KOPT-K1 (cell line): ENCODE results near the gene ZBTB40.

Source experiments
- H3K27ac ChIP-seq: fragments of 200-600 bp; sonication (generic); 2 replicates; pipeline ENCODE4 v1.5.1; 2016; ENCODE audit warnings: antibody characterized with exemption, mild to moderate bottlenecking, low read depth, low read length; ENCODE audit not compliant: poor library complexity, severe bottlenecking
- H3K36me3 ChIP-seq: fragments of 200-600 bp; sonication (generic); 2 replicates; pipeline ENCODE4 v1.5.1; 2017; ENCODE audit warnings: antibody characterized with exemption, mild to moderate bottlenecking, low read length, moderate library complexity; ENCODE audit not compliant: insufficient read depth
- H3K9me3 ChIP-seq: fragments of 200-600 bp; sonication (generic); 2 replicates; pipeline ENCODE4 v1.5.1; 2017; ENCODE audit warnings: antibody characterized with exemption, low read length, mild to moderate bottlenecking; ENCODE audit not compliant: insufficient read depth, poor library complexity, severe bottlenecking

The ZBTB40 gene

DNA sequence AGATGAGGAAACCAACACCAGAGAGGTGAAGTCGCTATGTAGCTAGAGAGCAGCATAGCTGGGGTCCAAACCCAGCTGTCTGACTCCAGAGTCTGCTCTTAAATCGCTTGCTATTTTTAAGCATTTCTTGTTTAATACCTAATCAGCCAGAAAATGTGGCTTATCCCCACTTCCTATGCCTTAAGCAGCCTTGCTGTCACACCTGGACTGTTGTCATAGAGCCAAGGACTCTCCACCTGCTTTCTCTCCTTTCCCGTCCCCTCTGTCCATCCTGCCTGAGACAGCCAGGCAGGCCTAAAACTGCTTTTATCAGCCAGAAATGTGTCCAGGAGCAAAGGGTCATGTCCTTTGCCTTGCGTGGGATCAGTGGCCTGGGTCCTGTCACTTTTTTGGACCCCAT is 83.3 kb downstream of the ZBTB40 start:
- no peaks in the 10 kb centered on the region for H3K9me3 ChIP-seq
- no peak overlapping the region for H3K27ac ChIP-seq
- no peaks in the 10 kb centered on the region for H3K36me3 ChIP-seq

DNA sequence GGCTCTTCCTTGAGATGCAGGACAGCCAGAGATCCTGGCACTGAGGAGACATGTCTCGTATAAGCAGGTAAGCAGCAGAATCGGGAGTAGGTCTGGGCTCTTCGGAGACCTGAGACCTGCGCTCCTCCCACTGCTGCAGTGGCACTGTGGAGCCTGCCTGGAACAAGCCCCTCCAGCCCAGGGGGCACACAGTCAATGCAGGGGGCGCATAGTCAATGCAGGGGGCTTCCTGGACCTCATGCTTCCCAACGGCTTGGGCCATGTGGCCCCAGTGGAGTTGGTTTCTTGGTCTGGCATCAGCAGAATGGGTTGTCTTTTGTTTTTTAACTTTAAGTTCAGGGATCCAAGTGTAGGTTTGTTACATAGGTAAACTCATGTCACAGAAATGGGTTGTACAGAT is 83.7 kb downstream of the ZBTB40 start:
- Histone ChIP-seq H3K9me3 (no peaks in the 10 kb centered on the region), H3K27ac (no peak overlapping the region), H3K36me3 (no peaks in the 10 kb centered on the region)

DNA sequence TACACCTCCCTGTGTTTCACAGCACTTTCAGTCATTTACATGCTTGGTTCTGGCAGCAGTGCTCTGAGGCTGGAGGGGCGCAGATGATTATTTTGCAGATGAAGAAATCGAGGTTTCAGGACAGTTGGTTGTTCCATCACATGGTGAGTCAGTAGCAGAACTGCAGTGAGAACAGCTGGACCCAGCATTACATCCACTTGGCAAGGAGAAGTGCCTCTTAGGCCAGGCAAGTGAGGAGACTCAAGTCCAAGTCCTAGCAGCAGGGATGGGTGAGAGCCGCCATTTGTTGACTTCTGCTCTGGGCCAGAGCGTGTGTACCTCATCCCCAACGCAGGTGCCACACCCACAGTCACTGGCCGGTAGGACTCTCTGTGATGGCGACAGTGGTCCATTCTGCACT is 84.9 kb downstream of the ZBTB40 start:
- no peaks in the 10 kb centered on the region for H3K36me3 ChIP-seq
- no peak overlapping the region for H3K27ac ChIP-seq
- no peaks in the 10 kb centered on the region for H3K9me3 ChIP-seq

DNA sequence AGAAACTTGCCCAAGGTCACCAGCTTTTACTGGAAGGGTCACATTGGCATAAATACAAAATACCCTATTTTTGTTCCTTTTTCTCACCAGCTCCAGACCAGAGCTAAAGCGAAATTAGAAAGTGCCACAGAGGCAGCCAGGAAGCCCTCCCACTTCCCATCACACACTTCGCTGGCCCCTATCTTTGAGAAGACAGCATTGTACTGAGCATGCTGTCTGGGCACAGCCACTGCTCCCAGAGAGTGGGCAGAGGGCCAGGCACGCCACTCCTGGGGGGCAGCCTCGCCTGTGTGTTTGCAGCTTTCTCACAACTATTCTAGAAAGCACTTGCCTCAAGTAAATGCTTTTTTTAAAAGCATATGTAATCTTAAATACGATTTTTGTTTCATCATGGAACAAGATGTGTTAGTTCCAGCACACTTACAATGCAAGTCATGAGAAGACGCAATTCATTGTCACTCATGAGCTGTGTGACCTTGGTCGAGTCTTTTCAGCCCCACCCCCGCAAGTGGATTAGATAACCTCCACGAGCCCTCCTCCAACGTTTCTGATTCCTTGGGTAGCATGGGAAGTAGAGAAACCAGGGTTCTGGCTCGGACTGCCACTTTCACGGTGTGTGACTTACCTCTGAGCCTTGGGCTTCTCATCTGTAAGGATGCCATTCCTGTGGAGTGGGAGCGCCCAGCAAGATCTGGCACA is 85.9 kb downstream of the ZBTB40 start:
- Histone ChIP-seq H3K9me3 (no peaks in the 10 kb centered on the region), H3K36me3 (no peaks in the 10 kb centered on the region), H3K27ac (no peak overlapping the region)

DNA sequence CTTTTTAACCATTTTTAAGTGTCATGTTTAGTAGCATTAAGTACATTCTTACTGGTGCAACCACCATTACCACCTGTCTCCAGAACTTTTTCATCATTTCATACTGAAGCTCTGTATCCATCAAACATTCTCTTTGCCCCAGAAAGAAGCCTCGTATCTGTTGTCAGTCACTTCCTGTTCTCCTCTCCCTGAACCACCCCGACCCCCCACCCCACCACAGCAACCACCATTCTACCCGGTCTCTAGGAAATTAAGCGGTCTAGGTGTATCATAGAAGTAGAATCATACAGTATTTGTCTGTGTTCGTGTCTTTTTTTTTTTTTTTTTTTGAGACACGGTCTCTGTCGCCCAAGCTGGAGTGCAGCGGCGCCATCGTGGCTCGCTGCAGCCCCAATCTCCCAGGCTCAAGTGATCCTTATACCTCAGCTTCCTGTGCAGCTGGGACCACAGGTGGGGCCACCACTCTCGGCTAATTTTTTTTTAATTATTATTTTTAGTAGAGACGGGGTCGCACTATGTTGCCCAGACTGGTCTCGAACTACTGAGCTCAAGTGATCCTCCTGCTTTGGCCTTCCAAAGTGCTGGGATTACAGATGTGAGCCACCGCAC is 88.0 kb downstream of the ZBTB40 start:
- H3K9me3 ChIP-seq = no peaks in the 10 kb centered on the region
- H3K36me3 ChIP-seq = no peaks in the 10 kb centered on the region
- H3K27ac ChIP-seq = peak overlapping the region; percentile 26

DNA sequence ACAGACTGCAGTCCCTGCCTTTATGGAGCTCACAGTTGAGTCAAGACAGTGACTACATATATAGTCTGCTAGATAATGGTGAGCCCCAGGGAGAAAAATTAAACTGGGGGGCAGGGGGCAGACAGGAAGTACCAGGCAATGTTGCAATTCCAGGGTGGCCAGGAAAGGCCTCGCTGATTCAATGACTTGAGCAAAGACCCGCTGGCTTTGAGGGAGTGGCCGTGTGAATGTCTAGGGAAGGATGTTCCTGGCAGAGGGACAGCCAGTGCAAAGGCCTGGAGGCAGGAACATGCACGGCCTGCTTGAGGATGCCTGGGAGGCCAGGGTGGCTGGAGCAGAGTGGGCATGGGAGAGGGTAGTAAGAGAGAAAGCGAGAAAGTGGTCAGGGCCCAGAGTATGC is 88.7 kb downstream of the ZBTB40 start:
- Histone ChIP-seq H3K9me3 (no peaks in the 10 kb centered on the region), H3K27ac (no peak overlapping the region), H3K36me3 (no peaks in the 10 kb centered on the region)

DNA sequence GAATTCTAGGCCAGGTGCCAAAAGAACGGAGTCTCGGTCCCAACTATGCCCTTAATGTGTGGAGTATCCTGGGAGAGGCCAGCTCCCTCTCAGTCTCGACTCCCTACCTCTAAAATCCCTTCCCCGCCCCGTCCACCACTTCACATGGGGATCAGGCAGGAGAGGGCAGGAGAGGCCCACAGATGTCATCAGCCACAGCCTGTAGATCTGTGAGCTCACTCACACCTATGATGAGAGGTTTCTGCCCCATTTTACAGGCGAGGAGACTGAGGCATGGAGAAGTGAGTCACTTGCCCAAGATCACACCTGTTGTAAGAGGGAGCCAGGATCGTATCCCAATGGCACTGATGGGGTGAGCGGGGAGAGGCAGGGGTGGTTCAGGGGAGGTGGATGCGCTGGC is 91.2 kb downstream of the ZBTB40 start:
- no peaks in the 10 kb centered on the region for H3K9me3 ChIP-seq
- H3K27ac ChIP-seq = no peak overlapping the region
- H3K36me3 ChIP-seq = no peaks in the 10 kb centered on the region

DNA sequence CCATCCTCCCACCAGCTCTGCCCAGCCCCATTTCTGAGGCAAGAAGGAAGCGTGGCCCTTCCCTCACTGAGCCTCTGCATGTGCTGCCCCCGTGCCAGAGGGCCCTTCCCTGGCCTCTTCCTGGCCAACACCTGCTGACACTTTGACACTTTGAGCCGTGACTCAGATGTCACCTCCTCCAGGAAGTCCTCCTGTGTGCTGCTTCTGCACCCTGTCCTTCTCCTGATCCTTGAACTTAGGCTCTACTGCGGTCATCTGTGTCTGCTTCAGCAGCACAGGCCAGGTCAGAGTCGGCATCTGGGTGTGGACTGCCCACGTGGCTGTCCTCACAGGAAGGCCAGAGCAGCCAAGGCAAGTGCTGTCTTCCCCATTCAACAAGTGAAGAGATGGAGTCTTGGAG is 92.0 kb downstream of the ZBTB40 start:
- Histone ChIP-seq H3K36me3 (no peaks in the 10 kb centered on the region), H3K9me3 (no peaks in the 10 kb centered on the region), H3K27ac (no peak overlapping the region)

DNA sequence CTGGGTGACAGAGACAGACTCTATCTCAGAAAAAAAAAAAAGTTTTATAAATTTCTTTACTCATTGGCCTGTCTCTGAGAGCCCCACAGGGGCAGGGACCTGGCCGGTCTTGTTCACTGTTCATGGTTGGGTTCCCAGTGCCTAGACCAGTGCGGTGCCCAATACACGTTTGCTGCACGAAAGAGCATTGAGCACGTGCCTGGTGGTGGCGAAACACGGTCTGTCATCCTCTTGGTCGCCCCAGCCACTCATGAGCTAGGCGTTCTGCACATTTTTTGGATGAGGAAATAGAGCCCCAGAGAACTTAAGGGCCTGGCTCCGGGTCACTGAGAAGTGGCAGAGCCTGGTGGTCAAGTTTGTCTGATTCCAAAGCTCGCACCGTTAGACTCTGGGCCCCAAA is 93.0 kb downstream of the ZBTB40 start:
- Histone ChIP-seq H3K9me3 (no peaks in the 10 kb centered on the region), H3K36me3 (no peaks in the 10 kb centered on the region), H3K27ac (no peak overlapping the region)

DNA sequence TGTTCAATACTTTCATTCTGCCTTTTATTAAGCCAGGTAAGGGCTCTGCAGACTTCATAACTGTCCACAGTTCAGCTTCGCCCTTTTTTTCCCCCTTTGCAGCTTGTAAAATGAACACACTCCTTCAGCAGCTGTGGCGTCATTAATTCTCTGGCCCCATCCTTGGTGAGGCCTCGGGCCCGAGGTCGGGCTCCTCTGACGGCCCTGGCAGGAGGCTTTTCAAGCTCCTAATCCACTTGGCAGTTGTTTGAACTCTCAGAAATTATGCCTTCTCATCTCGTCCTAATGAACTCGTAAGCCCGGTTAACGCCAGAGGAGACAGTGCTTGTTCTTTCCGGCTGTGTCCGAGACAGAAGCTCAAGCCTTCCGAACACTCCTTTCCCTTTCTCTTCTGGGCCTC is 93.5 kb downstream of the ZBTB40 start:
- no peaks in the 10 kb centered on the region for H3K36me3 ChIP-seq
- no peak overlapping the region for H3K27ac ChIP-seq
- H3K9me3 ChIP-seq = no peaks in the 10 kb centered on the region

DNA sequence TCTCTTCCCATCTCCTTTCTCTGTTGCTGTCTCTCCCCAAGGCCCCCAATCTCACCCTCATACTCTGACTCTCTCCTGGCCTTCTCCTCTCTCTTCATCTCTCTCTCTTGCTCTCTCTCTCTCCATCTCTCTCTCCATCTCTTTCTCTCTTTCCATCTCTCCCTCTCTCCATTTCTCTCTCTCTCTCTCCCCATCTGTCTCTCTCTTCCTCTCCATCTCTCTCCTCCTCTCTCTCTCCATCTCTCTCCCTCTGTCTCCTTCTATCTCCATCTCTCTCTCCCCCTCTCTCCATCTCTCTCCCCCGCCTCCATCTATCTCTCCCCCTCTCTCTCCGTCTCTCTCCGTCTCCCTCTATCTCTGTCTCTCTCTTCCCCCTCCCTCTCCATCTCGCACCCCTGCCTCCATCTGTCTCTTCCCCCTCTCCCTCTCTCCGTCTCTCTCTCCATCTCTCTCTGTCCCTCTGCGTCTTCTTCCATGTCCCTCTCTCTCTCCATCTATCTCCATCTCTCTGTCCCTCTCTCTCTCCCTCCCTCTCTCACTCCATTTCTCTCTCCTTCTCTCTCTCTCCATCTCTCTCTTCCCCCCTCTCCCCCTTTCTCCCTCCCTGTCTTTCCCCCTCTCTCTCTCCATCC is 95.7 kb downstream of the ZBTB40 start:
- Histone ChIP-seq H3K9me3 (no peaks in the 10 kb centered on the region), H3K36me3 (no peaks in the 10 kb centered on the region), H3K27ac (no peak overlapping the region)

DNA sequence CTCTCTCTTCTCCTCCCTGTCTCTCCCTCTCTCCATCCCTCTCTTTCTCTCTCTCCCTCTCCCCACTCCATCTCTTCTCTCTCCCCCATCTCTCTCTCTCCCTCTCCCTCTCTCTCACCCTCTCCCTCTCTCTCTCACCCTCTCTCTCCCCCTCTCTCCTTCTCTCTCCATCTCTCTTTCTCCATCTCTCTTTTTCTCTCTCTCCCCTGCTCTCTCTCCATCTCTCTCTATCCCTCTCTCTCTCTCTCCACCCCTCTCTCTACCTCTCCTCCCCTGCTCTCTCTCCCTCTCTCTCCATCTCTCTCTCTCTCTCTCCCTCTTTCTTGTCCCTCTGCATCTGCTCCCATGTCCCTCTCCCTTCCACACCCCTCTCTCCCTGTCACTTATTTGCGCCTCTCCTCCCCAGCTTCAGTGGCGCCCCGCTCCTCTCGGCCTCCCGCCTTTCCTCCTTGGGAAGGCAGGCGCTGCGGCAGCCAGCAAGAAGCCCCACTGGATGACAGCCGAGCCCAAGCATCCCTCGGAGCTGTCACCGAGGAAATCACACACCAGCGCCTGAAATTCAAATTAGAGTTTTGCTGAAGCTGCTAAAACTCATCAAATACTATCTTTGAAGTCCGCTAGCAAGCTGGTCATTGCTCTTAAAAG is 96.3 kb downstream of the ZBTB40 start:
- no peaks in the 10 kb centered on the region for H3K36me3 ChIP-seq
- H3K27ac ChIP-seq = no peak overlapping the region
- H3K9me3 ChIP-seq = no peaks in the 10 kb centered on the region

DNA sequence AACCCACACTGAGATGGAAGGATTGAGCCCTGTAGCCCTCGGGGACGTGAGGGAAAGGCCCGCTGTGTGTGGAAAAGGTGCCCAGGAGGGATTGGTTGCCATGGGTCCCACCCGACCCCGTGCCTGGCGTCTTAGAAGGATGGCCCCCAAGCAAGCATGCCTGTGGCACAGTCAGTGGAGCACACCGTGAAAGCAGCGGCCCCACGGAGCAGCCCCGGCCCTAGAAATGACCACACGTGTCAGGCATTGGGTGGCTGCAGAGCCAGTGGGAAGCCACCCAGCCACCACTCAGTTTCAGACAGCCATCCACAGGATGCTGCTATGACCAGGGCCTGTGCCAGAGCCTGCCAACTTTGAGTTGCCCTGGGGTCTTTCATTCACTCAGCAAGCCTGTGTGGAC is 98.4 kb downstream of the ZBTB40 start:
- no peaks in the 10 kb centered on the region for H3K9me3 ChIP-seq
- H3K27ac ChIP-seq = no peak overlapping the region
- no peaks in the 10 kb centered on the region for H3K36me3 ChIP-seq

DNA sequence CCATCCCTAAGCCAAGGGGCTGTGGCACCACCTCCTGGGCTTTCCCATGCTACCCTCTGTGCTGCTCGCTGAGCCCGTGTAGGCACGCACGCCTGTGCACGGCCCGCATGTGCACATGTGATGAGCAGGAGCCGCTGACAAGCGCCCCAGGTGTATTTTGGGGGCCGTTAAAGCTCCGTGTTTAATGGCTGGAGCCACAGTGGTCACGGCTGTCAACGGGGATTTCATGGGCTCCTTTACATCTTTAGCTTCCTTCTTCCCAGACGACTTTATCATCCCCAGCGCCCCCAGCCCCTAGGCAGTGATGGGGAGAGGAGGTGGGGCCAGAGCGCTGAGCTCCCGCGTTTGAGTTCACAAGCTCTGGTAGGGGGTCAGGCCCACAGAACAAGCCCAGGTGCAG is 99.9 kb downstream of the ZBTB40 start:
- Histone ChIP-seq H3K9me3 (no peaks in the 10 kb centered on the region), H3K36me3 (no peaks in the 10 kb centered on the region), H3K27ac (no peak overlapping the region)

DNA sequence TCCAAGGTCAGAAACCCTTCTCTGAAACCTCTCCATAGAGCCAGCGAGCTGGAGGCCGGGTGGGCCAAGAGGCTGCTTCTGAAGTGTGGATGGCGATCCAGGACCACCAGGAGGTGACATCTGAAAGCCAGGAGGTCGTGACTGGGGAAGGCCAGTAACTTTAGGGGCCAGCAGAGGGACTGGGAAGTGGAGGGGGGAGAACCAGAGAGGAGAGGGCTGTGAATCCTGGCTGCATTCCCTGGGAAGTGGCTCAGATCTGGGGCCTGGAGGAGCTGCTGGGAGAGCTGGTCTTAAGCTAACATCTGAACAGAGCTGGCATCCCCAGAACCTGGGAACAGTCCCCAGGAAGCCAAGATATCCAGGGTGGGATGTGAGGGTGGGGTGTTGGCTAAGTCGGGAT is 100.4 kb downstream of the ZBTB40 start:
- Histone ChIP-seq H3K9me3 (no peaks in the 10 kb centered on the region), H3K27ac (no peak overlapping the region), H3K36me3 (no peaks in the 10 kb centered on the region)
